Islet of Langerhans (tissue), 1 donor: Measurements from ENCODE around the gene ZNF891.

Experiments
- FAIRE-seq: peaks from one replicate; lab custom pipeline; 2011; peaks lifted over from hg19 to GRCh38; lab: Jason Lieb, UNC

The ZNF891 gene

DNA sequence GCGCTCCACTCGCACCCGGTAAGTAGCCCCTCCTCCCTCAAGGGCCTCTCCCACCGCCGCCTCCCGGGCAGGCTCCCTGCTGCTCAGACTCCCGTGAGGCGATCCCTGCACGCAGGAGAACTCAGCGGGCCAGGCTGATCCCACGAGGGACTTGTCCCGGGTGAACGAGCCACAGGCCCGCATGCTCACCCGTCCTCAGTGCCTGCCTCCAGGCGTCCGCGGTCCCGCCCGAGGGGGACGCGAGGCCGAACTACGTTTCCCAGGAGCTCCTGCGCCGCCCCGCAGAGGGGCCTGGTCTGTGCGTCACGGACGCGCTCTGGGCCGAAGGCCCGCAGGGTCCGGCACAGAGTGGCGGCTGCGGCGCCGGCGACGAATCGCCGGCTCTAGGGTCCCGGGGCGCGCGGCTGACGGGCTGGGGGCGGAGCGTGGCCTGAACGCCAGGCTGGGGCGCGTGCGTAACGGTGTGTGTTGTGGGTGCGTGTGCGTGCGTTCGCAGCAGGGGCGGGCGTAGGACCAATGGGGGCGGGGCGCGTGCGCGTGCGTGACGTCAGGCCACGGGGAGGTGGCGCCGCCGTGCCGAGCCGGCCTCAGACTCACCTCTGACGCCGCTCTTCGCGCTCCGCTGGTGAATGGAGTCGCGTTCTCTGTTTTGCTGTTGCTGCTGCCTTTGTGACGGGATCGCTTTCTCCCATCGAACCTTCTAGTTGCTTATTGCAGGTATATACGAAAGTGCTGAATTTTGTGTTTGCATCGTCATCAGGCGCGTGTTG lies at the start of gene ZNF891, which contains the start of gene ZNF10:
Gene ZNF891, minus strand, starts transcription at position 237 of the 770 bp plus-strand sequence. CDS start 8,356 bp downstream, outside the sequence.
Gene ZNF10, plus strand, starts transcription at position 590 of the 770 bp plus-strand sequence. CDS start 13,866 bp downstream, outside the sequence.
- no peak for FAIRE-seq

DNA sequence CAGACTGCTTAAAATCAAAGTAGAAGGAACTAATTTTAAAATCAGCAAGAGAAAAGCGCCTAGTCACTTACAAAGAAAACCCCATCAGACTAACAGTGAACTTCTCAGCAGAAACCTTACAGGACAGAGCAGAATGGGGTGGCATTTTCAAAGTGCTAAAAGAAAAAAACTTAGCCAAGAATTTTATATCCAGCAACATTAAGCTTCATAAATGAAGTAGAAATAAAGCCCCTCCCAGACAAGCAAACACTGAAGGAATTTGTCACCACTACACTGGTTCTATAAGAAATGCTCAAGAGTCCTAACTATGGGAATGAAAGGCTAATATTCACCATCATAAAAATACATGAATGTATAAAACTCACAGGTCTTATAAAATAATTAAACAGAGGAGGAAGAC lies 44.8 kb upstream of the ZNF891 start:
- FAIRE-seq = no peak

DNA sequence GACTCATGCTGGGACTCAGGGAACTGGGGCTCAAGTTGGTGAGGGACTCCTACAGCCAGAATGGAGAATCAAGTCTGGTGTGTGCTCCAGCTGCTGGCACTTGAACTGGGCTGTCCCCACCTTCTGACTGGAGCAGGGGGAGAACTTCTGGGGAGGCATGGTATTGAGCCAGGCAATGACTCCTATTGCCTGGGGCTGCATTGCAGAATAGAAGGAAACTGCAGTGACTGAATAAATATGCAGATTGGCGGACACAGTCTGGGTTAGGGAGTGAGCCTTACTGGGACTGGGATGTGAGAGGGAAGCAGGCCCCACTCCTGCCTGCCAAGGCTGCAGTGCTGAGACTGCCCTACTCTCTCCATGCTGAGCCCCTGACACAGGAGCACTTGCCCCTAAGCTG lies 42.4 kb upstream of the ZNF891 start:
- FAIRE-seq = no peak

DNA sequence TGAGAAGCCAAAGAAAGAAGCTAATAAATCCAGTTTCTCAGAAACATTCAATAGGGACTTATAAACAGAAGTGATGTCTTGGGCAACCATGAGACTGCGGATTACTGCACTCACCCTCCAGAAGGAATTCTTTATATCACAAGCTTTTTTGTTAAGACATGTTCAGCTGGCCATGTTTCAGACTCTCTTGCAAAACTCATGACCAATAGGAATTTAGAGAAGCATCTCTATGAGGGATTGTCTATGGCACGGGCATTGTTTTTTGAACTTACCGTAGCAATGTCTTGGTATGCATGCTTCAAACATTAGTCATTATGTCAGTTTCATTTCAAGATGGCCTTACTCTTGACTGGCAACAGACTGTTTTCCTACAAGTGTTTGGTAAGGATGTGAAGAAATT lies 35.7 kb upstream of the ZNF891 start:
- no peak for FAIRE-seq

DNA sequence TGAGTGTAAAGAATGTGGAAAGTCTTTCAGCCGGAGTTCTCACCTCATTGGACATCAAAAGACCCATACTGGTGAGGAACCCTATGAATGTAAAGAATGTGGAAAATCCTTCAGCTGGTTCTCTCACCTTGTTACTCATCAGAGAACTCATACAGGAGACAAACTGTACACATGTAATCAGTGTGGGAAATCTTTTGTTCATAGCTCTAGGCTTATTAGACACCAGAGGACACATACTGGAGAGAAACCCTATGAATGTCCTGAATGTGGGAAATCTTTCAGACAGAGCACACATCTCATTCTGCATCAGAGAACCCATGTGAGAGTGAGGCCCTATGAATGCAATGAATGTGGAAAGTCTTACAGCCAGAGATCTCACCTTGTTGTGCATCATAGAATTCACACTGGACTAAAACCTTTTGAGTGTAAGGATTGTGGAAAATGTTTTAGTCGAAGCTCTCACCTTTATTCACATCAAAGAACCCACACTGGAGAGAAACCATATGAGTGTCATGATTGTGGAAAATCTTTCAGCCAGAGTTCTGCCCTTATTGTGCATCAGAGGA lies 26.1 kb upstream of the ZNF891 start:
- no peak for FAIRE-seq

DNA sequence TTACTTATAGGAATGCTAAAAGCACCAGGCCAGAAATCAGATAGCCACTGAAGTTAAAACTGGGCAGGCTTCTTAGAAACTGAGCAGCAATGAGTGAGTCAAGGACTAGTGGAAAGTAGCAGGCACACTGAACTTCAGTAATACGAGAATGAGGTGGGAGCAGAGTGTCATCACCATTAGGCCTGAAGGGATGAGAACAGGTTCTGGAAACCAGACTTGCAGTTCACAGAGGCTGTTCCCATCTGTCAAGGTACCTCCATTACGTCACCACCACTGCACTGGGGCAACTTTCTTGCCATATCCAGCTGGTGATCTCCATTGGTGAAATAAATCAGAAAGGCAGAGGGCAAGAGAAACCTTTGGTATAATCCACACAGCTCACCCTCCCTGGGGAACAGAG lies 15.9 kb upstream of the ZNF891 start:
- FAIRE-seq = no peak

DNA sequence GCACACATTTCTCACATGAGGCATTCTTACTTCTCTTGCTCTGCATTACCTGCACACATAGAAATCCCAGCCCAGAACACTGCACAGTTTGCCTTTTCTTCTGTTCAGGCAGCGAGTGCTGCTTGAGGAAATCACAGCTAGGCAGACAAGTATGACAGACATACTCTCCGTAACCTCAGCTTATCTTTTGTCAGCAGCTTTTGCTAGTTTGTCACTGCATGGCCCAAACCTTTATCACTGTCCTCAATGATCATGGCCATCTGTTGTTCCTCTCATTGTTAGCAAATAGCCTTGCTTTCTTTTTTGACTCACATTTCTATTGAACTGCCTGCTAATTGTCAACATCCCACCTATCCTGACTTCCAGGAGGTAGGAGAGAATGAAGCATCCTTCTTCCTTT lies 5.7 kb upstream of the ZNF891 start:
- no peak for FAIRE-seq

DNA sequence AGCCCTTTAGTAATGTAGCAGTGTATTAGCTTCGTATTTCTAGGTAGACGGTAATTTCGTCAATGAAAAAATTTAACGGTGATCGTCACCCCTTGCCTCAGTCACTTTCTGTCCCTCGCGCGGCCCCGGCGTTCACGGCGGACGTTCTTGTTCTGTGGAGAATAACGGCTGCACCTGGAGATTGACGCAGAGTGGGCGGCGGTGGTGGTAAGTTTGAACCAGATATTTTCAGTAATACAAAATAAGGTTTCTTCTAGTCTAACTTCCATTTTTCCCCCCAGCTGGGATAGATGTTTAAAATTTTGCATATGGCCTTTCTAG lies 694 bp upstream of the ZNF891 start:
- FAIRE-seq = peak; percentile 13

DNA sequence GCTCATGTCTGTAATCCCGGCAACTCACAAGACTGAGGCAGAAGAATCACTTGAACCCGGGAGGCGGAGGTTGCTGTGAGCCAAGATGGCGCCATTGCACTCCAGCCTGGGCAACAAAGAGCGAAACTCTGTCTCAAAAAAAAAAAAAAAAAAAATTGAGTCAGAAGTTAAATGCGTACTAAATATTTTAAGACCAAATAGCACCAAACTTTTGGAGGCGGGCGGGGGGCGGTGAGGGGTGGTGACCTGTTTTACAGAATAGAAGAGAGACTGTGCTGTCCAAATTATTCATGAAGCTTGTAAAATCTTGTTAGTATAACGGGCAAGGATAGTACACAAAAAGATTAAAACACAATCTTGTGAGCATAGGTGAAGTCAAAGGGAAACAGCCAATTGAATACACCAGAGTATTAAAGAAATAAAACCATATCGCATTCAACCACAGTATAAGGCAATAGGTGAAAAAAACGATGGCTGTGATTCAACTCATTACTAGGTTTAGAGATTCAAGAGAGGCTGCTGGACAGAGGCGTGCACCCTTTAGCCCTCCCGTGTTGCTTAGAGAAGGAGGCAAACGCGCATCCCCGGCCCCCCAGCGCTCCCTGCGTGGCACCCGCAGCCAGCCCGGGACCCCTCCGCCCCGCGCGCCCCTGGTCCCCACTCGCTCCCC lies 571 bp downstream of the ZNF891 start:
- no peak for FAIRE-seq

DNA sequence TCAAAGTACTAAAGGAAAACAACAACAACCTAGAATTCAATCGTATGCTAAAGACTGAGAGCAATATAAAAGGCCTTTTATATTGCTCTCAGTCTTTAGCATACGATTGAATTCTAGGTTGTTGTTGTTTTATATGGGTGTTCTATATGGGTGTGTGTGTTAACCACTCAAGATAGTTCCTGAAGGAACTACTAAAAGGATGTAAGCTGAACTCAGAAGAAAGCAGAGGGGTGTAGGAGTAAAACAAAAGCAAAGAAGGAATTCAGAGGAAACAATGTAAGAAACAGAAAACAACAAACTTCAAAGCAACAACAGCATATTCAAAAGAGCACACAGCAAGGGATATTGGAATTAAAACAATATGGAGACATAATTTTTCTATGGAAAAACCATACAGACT lies 5.4 kb downstream of the ZNF891 start:
- FAIRE-seq = no peak

DNA sequence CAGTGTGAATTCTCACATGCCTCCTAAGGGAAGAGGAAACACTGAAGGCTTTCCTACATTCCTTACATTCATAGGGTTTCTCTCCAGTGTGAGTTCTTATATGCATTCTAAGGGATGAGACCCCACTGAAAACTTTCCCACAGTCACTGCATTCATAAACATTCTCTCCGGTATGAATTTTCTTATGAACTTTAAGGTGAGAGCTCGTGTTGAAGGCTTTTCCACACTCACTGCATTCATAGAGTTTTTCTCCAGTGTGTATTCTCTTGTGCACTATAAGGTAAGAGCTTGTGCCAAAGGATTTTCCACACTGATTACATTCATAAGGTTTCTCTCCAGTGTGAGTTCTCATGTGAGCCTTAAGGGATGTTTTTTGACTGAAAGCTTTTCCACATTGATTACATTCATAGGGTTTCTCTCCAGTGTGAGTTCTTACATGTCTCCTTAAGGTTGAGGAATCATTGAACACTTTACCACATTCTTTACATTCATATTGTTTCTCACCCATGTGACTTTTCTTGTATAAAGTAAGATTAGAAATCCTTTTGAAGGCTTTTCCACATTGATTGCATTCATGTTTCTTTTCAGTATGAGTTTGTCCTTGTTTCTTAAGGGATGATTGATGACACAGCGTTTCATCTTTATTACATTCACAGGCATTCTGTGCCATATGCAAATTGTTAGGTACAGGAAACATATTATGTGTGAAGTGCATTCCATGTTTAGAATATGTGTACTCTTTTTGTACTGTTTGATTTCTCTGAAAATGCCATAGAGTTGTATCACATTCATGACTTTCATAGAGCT lies 9.5 kb downstream of the ZNF891 start:
- FAIRE-seq = no peak

DNA sequence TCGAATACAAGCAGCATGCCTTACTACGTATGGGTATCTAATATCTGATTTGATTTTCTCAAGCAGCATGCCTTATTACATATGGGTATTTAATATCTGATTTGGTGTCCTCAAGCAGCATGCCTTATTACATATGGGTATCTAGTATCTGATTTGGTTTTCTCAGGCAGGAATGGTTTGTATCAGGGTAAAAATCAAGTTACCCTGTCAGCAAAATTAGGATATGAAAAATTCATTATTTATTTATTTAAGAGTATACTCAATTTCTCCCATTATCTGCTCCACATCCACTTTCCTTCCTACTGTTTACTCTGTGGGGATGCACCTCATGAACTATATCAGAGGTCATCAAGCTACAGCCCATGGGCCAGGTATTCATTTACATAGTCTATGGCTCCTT lies 21.9 kb downstream of the ZNF891 start:
- FAIRE-seq = no peak

DNA sequence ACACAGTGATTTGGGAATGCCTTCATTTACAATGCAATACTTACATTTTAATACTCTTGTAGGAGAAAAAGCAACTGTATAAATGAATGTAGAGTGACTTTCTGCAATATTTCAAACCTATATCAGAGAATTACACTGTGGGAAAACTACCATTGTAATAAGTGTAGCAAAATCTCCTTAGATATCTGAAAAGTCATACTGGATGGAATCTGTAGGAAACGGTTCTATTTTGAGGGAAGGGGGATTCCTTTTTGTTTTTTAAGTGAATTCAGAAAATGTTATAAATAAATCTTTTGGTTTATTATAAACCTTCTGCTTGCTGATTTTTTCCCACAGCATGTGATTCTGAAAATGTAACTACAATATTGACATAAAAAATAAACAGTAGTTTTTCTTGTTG lies 23.0 kb downstream of the ZNF891 start:
- FAIRE-seq = peak; percentile 21

DNA sequence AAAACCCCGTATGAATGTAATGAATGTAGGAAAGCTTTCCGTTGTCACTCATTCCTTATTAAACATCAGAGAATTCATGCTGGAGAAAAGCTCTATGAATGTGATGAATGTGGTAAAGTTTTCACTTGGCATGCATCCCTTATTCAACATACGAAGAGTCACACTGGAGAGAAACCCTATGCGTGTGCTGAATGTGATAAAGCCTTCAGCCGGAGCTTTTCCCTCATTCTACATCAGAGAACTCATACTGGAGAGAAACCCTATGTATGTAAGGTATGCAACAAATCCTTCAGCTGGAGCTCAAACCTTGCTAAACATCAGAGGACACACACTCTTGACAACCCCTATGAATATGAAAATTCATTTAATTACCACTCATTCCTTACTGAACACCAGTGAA lies 23.8 kb downstream of the ZNF891 start:
- FAIRE-seq = no peak

DNA sequence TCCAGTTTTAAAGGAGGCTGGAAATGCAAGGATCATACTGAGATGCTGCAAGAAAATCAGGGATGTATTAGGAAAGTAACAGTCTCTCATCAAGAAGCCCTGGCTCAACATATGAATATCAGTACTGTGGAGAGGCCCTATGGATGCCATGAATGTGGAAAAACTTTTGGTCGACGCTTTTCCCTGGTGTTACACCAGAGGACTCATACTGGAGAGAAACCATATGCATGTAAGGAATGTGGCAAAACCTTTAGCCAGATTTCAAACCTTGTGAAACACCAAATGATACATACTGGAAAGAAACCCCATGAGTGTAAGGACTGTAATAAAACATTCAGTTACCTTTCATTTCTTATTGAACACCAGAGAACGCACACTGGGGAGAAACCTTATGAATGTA lies 24.5 kb downstream of the ZNF891 start:
- no peak for FAIRE-seq

DNA sequence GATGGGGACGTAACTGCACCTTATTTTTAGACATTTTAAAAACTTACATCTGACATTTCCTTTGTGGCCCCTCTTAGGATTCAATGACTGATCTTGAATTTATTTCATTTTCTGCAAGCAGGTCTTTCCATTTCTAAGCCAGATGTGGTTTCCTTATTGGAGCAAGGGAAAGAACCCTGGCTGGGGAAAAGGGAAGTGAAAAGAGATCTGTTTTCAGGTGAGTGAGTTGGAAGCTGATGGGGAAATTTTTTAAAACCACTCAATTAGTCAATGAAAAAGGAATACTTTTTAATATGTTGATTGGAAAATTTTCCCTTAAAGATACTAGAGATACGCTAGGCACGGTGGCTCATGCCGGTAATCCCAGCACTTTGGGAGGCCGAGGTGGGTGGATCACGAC lies 46.7 kb downstream of the ZNF891 start:
- FAIRE-seq = no peak

DNA sequence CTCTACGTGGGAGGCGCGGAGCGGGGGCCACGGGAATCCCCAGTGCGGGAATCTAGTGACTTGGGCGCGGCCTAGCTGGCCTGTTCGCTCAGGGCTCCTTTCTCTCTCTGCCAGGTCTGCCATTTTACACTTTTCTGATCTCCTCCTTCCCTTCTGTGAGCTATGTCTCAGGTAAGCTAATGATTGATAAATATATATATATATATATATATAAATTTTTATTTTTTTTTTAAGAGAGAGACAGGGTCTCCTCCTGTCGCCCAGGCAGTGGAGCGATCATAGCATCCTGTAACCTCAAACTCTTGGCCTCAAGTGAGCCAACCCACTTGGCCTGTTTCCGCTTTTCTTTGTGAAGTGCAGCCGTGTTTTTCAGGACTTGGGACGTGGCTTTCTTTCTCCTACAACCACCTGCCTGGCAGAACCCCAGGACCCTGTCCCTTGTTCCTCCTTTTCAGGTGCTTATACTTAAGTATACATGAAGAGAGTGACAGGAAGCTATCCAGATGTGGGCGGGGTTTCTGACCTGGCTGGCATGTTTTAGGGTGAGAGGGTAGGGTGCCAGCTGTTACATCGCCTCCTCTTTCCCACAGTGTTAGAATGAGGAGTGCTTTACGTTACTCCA lies 48.8 kb downstream of the ZNF891 start:
- no peak for FAIRE-seq

DNA sequence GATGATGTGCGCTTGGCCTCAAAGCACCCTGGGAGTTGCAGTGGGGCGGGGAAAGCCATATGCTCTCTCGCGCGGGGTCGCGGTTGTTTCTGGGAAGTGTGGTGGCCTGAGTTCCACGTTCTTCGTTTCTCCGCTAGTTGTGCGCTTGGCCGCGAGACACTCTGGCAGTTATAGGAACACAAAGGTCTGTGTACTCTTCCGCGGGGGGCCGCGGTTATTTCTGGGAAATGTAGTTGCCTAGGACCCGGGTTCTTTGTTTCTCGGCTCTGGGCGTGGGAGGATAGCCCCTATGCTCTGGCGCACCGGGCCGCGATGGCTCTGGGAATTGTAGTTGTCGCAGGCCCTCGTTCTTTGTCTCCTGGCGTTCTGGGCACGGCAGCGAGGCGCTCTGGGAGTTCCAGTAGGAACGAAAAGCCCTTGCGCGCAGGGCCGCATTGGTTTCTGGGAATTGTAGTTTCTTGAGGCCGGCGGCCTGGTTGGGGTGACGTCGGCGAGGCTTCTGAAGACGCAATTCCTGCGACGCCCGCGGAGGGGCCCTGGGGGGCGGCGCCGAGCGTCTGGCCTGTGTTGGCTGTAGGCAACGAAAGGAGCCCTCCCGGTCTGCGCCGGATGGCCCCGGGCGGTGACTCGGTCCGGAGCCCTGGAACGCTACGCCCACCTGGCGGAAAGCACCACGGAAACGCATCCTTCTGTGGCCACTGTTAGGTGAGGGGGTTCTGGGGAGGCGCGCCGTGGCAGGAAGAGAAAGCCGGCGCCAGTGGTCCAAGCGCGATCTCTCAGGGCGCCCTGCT lies 49.5 kb downstream of the ZNF891 start, which contains the start of gene ZNF140:
Gene ZNF140, plus strand, starts transcription at position 556 of the 791 bp plus-strand sequence. CDS start 398 bp downstream, outside the sequence.
- peak; percentile 94 for FAIRE-seq

DNA sequence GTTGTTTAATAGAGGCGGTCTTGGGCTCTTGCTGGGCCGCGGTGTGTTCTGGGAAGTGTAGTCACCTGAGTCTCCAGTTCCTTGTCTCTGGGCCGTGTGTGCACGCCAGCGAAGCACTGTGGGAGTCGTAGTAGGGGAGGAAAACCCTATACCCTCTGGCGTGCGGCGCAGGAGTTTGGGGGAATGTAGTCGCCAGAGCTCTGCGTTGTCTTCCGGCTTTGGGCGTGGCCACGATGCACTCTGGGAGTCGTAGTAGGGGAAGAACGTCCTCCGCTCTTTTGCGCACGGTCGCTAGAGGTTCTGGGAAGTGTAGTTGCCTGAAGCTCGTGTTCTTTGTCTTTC lies 50.1 kb downstream of the ZNF891 start:
- FAIRE-seq = no peak

DNA sequence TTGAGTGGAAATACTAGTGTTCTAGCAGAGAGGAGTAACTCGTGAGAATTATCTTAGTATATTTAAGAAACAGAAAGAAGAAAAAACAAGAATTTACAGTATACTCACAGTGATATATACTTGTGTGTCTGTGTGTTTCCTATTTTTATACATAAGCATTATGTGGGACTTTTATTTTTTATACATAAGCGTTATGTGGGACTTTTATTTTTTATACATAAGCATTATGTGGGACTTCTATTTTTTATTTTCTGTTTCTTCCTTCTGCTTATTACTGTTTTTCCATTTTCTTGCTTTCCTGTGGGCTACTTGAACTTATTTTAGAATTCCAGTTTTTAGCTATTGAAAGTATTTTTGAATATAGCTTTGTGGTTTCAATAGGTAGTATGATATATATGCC lies 56.2 kb downstream of the ZNF891 start:
- FAIRE-seq = no peak

DNA sequence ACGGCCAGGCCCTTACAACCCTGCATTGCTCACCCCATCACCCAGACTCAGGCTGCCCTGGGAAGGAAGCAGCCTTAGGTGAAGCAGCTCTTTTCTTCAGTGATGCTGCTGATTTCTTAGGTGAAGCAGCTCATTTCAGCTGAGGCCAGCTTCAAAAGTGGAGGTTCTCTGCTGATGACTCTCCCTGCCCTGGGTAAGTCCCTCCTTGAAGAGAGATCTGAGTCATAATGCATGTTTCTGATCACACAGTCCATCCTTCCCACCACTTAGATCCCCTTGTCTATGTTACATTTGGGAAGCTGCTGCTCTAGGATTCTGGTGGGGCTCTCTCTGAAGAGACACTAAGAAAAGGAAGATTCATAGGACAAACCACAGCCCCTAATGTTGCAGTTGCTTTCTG lies 66.5 kb downstream of the ZNF891 start:
- no peak for FAIRE-seq

DNA sequence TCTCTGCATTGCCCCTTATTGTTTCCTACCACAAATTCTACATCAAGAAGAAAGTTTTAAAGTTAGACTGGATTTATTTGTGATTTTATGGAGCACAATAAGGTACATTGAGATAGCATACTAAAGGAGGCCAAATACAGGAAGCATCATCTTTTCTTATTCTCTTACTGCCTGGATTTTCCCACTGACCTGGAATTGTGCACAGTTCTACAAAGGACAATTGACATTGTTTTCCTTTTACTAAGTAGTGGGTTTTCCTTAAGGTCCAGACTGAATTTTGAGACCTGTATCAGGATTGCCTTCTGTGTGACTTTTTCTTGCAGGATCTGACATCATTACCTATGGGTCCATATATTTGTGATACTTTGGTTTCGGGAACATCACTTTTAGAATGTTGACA lies 68.1 kb downstream of the ZNF891 start:
- FAIRE-seq = no peak
